ENCODE measurements around the gene NOCT. TPM values are rescaled to one million over a fixed set of nuclear protein-coding genes. Genes with fewer than 3 reads are reported as not detected.

Gene NOCT
- polyA plus RNA-seq, 2 of the 4 experiments (the other 2 are of a cell fraction), result 5.3 to 6.8 TPM

- FAIRE-seq, result no peak
These were observed 32.8 kb upstream of the NOCT start for GRCh38 chr4:138982754-138983153.

DNA sequence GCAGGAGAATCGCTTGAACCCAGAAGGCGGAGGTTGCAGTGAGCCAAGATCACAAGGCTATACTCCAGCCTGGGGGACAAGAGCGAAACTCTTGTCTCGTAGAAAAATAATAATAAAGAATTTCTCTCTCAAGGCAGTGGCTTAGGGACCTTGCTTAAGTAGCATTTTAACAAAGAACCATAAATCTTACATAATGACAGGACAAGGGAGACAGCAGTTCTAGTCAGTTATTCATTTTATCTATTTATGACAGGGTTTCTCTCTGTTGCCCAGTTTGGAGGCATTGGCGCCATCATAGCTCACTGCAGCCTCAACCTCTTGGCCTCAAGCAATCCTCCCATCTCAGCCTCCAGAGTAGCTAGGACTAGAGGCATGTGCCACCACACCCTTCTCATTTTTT, 31.9 kb upstream of the NOCT start:
- no peak for ATAC-seq
- POLR2A ChIA-PET, result no interaction called here
- TF ChIP-seq CTCF (IDR thresholded peaks at IDR 0.05) (no peak), GATA3 (IDR thresholded peaks at IDR 0.05; ENCODE audit: borderline replicate concordance) (no peak), RAD21 (conservative IDR thresholded peaks at IDR 0.05 in 1 of 2, IDR thresholded peaks at IDR 0.05 in 1 of 2) (no peak), MYC (IDR thresholded peaks at IDR 0.05; ENCODE audit: borderline replicate concordance, low read length) (no peak), POLR2A (IDR thresholded peaks at IDR 0.05; ENCODE audit: low read length) (no peak), CHD4 (IDR thresholded peaks at IDR 0.05; ENCODE audit: borderline replicate concordance) (no peak), HDAC2 (IDR thresholded peaks at IDR 0.05) (no peak), KDM5A (IDR thresholded peaks at IDR 0.05) (no peak), TFCP2L1 (CRISPR knock-in tag; IDR thresholded peaks at IDR 0.05) (no peak), BHLHE40 (IDR thresholded peaks at IDR 0.05; ENCODE audit: low read depth, low read length) (no peak), CBX2 (IDR thresholded peaks at IDR 0.05; ENCODE audit: borderline replicate concordance, low read depth) (no peak), NFE2L2 (conservative IDR thresholded peaks at IDR 0.05; ENCODE audit: low read length) (no peak), TP53 (CRISPR knock-in tag; IDR thresholded peaks at IDR 0.05) (no peak)
- TF ChIP-seq, protein P1, sequence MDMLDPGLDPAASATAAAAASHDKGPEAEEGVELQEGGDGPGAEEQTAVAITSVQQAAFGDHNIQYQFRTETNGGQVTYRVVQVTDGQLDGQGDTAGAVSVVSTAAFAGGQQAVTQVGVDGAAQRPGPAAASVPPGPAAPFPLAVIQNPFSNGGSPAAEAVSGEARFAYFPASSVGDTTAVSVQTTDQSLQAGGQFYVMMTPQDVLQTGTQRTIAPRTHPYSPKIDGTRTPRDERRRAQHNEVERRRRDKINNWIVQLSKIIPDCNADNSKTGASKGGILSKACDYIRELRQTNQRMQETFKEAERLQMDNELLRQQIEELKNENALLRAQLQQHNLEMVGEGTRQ (IDR thresholded peaks at IDR 0.05), result no peak

More at GRCh38 chr4:138982754-138983153, 32.8 kb upstream of the NOCT start:
- Histone ChIP-seq H3K4me1 (peaks cover 16% of the 10 kb centered on the region; the same call in 2 of the 3 replicates), H3K27ac (no peak overlapping the region), H3K9me3 (no peaks in the 10 kb centered on the region; the same call in 2 of the 3 replicates), H3K4me3 (no peak overlapping the region), H3K4me2 (no peak overlapping the region)
- 81% methylated on average over 7 of the region's 7 CpGs for WGBS (ENCODE audit: missing lambda C conversion rate)
- ATAC-seq (no peak), DNase-seq (ENCODE audit: low read depth in 1 of 2, low spot score in 1 of 2) (no peak)
- TF ChIP-seq ESRRA (IDR thresholded peaks at IDR 0.05; ENCODE audit: borderline replicate concordance, low read length) (no peak), ELK1 (IDR thresholded peaks at IDR 0.05; ENCODE audit: low read depth, low read length) (no peak), CEBPB (IDR thresholded peaks at IDR 0.05) (no peak), FOSB (CRISPR knock-in tag; IDR thresholded peaks at IDR 0.05) (no peak), MYC (IDR thresholded peaks at IDR 0.05; ENCODE audit: borderline replicate concordance, low read length) (no peak), REST (IDR thresholded peaks at IDR 0.05) (no peak), TP53 (CRISPR knock-in tag; IDR thresholded peaks at IDR 0.05) (no peak), RNF2 (IDR thresholded peaks at IDR 0.05; ENCODE audit: borderline replicate concordance, low read depth) (no peak), JUNB (IDR thresholded peaks at IDR 0.05) (no peak), HMGXB4 (CRISPR knock-in tag; IDR thresholded peaks at IDR 0.05; ENCODE audit: borderline replicate concordance) (no peak), HOXB5 (CRISPR knock-in tag; IDR thresholded peaks at IDR 0.05) (no peak), EHMT2 (IDR thresholded peaks at IDR 0.05; ENCODE audit: low read depth) (no peak), POLR2A (IDR thresholded peaks at IDR 0.05; ENCODE audit: low read length) (no peak), KDM5A (IDR thresholded peaks at IDR 0.05) (no peak), HEYL (CRISPR knock-in tag; IDR thresholded peaks at IDR 0.05) (no peak), NR3C1 (IDR thresholded peaks at IDR 0.05) (no peak)
- CTCF ChIA-PET, result interaction anchor here (0.6 kb wide), 1 partner anchor 19 kb away, joined by 3 read pairs; no protein-coding TSS in a partner anchor
- POLR2A ChIA-PET, result no interaction called here

More for the DNA sequence above, 31.9 kb upstream of the NOCT start:
- FAIRE-seq, result no peak
- Histone ChIP-seq H3K4me1 (peaks cover 13% of the 10 kb centered on the region; the same call in 2 of the 3 replicates), H3K4me2 (no peak overlapping the region), H3K9me3 (no peaks in the 10 kb centered on the region; the same call in 2 of the 3 replicates), H3K27ac (no peak overlapping the region), H3K4me3 (no peak overlapping the region)
- CTCF ChIA-PET, result no interaction called here
- DNase-seq (ENCODE audit: low read depth in 1 of 2, low spot score in 1 of 2), result no peak
- 94% methylated on average over 5 of the region's 5 CpGs for WGBS (ENCODE audit: missing lambda C conversion rate)

All from A549 (cell line).